ENCODE measurements around the gene FRMD4A.

DNA sequence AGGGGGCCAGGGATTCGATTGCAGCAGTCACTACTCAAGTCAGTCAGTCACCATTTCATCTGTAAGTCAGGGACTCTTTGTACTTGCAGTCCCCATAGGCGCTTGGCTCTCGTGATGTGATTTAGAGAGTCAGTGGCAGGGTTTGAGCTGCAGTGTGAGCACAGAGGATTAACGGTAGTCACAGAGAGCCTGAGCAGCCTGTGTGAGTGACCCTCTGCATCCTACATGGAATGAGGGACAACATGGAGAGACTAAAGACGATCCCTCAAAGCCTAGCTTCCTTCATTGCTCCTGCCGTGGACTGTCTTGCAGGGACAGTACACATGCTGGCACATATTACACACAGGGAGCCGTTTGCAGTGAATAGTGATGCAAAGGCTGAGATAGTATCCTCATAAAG is 687.7 kb downstream of the FRMD4A start:
- no peak for TF ChIP-seq CTCF (IDR thresholded peaks at IDR 0.05)
- no peak for TF ChIP-seq POLR2A (IDR thresholded peaks at IDR 0.05)
